Peyer's patch (tissue), 4 donors: ENCODE measurements around the gene COCH. TPM values are rescaled to one million over a fixed set of nuclear protein-coding genes. Genes with fewer than 3 reads are reported as not detected.
"Not testable (repeated sequence)": the region's sequence is repeated elsewhere in the genome, so short reads cannot be mapped to it uniquely, and the experiment has no call there.

Experiments used
- DNase-seq, 3 donors: peaks; one replicate each; pipeline ENCODE4 v3.0.0-alpha.2; 2017 to 2019
- H3K27ac ChIP-seq, 4 donors: fragments of 200-600 bp; sonication (generic); one replicate each; pipeline ENCODE4 v1.5.1; 2016 to 2019
- H3K27me3 ChIP-seq, 2 donors: fragments of 200-600 bp; sonication (generic); one replicate each; pipeline ENCODE4 v1.5.1; 2019
- H3K36me3 ChIP-seq, 3 donors: fragments of 200-600 bp; sonication (generic); one replicate each; pipeline ENCODE4 v1.5.1; 2016 to 2019
- H3K4me1 ChIP-seq, 4 donors: fragments of 200-600 bp; sonication (generic); one replicate each; pipeline ENCODE4 v1.5.1; 2016 to 2019
- H3K4me3 ChIP-seq, 4 donors: fragments of 200-600 bp; sonication (generic); 1 replicate in 3 of 4; 2 replicates in 1 of 4; pipeline ENCODE4 v1.5.1; 2016 to 2019; ENCODE audit warnings: mild to moderate bottlenecking in 1 of 4
- H3K9me3 ChIP-seq, 4 donors: fragments of 200-600 bp; sonication (generic); one replicate each; pipeline ENCODE4 v1.5.1; 2016 to 2019; ENCODE audit warnings: mild to moderate bottlenecking in 1 of 4
- POLR2A ChIP-seq, 2 donors: fragments of 450-650 bp; IDR thresholded peaks; one replicate each; pipeline ENCODE4 v1.5.1; 2017; ENCODE audit warnings: antibody characterized with exemption in 2 of 2, mild to moderate bottlenecking in 2 of 2, moderate library complexity in 2 of 2
- total RNA-seq, 4 donors: library from RNA; depleted of rRNA; stranded (reverse); fragments of >200 nt; gene quantifications; one replicate each; pipeline ENCODE4 v1.1.0, GENCODE V29; 2016
- TF ChIP-seq, protein P1 (sequence below), 6 experiments: fragments of 450-650 bp in 4 of 6; fragments of 200-600 bp in 2 of 6; sonication (generic) in 1 of 6; IDR thresholded peaks; one replicate each; pipeline ENCODE4 v1.5.1; 2017 to 2019; ENCODE audit warnings: antibody characterized with exemption in 6 of 6, mild to moderate bottlenecking in 3 of 6, moderate library complexity in 1 of 6

The COCH gene
- total RNA-seq, 4 donors from 2014 or later, result 0.54 to 9.9 TPM; not detected in 2

GRCh38 chr14:30915596-30915995 lies 41.2 kb downstream of the COCH start:
- no peaks in the 10 kb centered on the region for H3K4me1 ChIP-seq

GRCh38 chr14:30921305-30921704 lies 46.9 kb downstream of the COCH start:
- Histone ChIP-seq H3K9me3 (no peaks in the 10 kb centered on the region), H3K27ac (no peak overlapping the region), H3K36me3 (peaks cover 0 to 15% (median 0%) of the 10 kb centered on the region in 3 donors), H3K27me3 (no peaks in the 10 kb centered on the region), H3K4me3 (no peak overlapping the region), H3K4me1 (no peaks in the 10 kb centered on the region)
- DNase-seq, result no peak
- no peak for TF ChIP-seq POLR2A (IDR thresholded peaks at IDR 0.05)
- TF ChIP-seq, protein P1, sequence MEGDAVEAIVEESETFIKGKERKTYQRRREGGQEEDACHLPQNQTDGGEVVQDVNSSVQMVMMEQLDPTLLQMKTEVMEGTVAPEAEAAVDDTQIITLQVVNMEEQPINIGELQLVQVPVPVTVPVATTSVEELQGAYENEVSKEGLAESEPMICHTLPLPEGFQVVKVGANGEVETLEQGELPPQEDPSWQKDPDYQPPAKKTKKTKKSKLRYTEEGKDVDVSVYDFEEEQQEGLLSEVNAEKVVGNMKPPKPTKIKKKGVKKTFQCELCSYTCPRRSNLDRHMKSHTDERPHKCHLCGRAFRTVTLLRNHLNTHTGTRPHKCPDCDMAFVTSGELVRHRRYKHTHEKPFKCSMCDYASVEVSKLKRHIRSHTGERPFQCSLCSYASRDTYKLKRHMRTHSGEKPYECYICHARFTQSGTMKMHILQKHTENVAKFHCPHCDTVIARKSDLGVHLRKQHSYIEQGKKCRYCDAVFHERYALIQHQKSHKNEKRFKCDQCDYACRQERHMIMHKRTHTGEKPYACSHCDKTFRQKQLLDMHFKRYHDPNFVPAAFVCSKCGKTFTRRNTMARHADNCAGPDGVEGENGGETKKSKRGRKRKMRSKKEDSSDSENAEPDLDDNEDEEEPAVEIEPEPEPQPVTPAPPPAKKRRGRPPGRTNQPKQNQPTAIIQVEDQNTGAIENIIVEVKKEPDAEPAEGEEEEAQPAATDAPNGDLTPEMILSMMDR (IDR thresholded peaks at IDR 0.05), result no peak

More at GRCh38 chr14:30915596-30915995, 41.2 kb downstream of the COCH start:
- H3K27me3 ChIP-seq, result no peaks in the 10 kb centered on the region
- no peak overlapping the region for H3K4me3 ChIP-seq
- no peak overlapping the region for H3K27ac ChIP-seq
- no peak for DNase-seq
- H3K36me3 ChIP-seq, result peaks cover 0 to 16% (median 0%) of the 10 kb centered on the region in 3 donors
- H3K9me3 ChIP-seq, result no peaks in the 10 kb centered on the region
- TF ChIP-seq, protein P1 (IDR thresholded peaks at IDR 0.05), result no peak
- TF ChIP-seq POLR2A (IDR thresholded peaks at IDR 0.05), result no peak

DNA sequence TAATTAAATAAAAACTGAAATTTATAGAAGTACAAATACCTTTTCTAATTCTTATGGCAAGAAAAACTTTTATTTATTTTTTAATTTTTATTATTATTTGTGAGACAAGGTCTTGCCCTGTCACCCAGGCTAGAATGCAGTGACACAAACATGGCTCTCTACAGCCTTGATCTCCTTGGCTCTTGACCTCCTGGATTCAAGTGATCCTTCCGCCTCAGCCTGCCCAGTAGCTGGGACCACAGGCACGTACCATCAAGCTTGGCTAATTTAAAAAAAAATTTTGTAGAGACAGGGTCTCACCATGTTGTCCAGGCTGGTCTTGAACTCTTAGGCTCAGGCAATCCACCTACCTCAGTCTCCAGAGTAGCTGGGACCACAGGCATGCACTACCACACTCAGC lies 47.4 kb downstream of the COCH start:
- Histone ChIP-seq H3K9me3 (no peaks in the 10 kb centered on the region), H3K27ac (no peak overlapping the region), H3K27me3 (no peaks in the 10 kb centered on the region), H3K4me1 (no peaks in the 10 kb centered on the region), H3K4me3 (no peak overlapping the region), H3K36me3 (peaks cover 0 to 15% (median 0%) of the 10 kb centered on the region in 3 donors)
- no peak for DNase-seq
- TF ChIP-seq, protein P1 (IDR thresholded peaks at IDR 0.05), result no peak
- no peak for TF ChIP-seq POLR2A (IDR thresholded peaks at IDR 0.05)

DNA sequence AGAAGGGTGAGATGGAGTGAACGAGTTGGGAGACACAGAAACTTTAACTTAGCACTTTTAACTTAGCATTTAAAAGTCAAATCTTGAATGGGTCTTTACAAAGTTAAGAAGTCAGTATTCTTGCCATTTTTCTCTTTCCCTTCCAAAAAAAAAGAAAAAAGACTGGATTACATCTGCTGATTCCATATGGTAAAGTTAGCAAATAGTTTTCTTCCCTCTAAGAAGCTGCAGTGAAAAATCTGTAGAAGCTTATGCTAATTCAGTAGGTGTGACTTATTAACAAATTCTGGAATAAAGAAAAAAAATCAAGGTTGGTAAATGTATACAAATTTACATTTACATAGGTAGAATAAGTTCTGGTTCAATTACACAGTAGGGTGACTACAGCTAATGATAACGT lies 50.9 kb downstream of the COCH start:
- no peak for TF ChIP-seq POLR2A (IDR thresholded peaks at IDR 0.05)
- TF ChIP-seq, protein P1 (IDR thresholded peaks at IDR 0.05), result no peak
- no peak overlapping the region for H3K4me3 ChIP-seq
- DNase-seq, result no peak
- H3K27ac ChIP-seq, result no peak overlapping the region
- H3K36me3 ChIP-seq, result peaks cover 0 to 15% (median 0%) of the 10 kb centered on the region in 3 donors
- H3K27me3 ChIP-seq, result no peaks in the 10 kb centered on the region
- H3K9me3 ChIP-seq, result no peaks in the 10 kb centered on the region
- H3K4me1 ChIP-seq, result no peaks in the 10 kb centered on the region

GRCh38 chr14:30928462-30928861 lies 54.1 kb downstream of the COCH start:
- Histone ChIP-seq H3K9me3 (no peaks in the 10 kb centered on the region), H3K27me3 (no peaks in the 10 kb centered on the region), H3K27ac (no peak overlapping the region), H3K4me1 (no peaks in the 10 kb centered on the region), H3K36me3 (peaks cover 0 to 10% (median 0%) of the 10 kb centered on the region in 3 donors), H3K4me3 (no peak overlapping the region)
- no peak for DNase-seq
- TF ChIP-seq, protein P1 (IDR thresholded peaks at IDR 0.05), result no peak
- no peak for TF ChIP-seq POLR2A (IDR thresholded peaks at IDR 0.05)

DNA sequence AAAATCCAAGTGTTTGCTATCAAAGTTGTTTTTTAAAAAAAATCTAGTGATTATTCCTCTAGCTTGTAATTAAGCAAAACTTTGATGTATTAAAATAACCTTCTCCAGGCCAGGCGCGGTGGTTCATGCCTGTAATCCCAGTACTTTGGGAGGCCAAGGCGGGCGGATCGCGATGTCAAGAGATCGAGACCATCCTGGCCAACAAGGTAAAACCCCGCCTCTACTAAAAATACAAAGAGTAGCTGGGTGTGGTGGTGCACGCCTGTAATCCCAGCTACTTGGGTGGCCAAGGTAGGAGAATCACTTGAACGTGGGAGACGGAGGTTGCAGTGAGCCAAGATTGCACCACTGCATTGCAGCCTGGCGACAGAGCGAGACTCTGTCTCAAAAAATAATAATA lies 59.6 kb downstream of the COCH start:
- not testable (repeated sequence) for DNase-seq, H3K4me1 ChIP-seq, H3K27ac ChIP-seq, H3K9me3 ChIP-seq, H3K27me3 ChIP-seq, H3K4me3 ChIP-seq
- H3K36me3 ChIP-seq, result peaks cover 0 to 32% (median 0%) of the 10 kb centered on the region in 3 donors
